GM23338 (cell line): ENCODE data around the gene ERVH48-1. TPM values are rescaled to one million over a fixed set of nuclear protein-coding genes. Genes with fewer than 3 reads are reported as not detected.

Source experiments
- ATAC-seq: fragments of 200-7000 bp; cut with Tn5 transposase; 3 replicates; pipeline ENCODE4 v1.9.1; 2020
- DNase-seq: peaks from one replicate; pipeline ENCODE4 v3.0.0-alpha.2; 2015; ENCODE audit warnings: low spot score
- H2AFZ ChIP-seq: fragments of 200-600 bp; sonication (generic); 2 replicates; pipeline ENCODE4 v1.8.0; 2016; ENCODE audit warnings: antibody characterized with exemption, mild to moderate bottlenecking, moderate library complexity
- H3F3A ChIP-seq: fragments of 200-600 bp; sonication (generic); replicated peaks from 2 replicates; pipeline ENCODE4 v1.8.0; 2017; ENCODE audit warnings: antibody characterized with exemption, mixed run types, low read depth
- H3K27ac ChIP-seq: fragments of 200-600 bp; sonication (generic); 2 replicates; pipeline ENCODE4 v1.6.1; 2016; ENCODE audit warnings: low read depth
- H3K27me3 ChIP-seq: fragments of 200-600 bp; sonication (generic); 2 replicates; pipeline ENCODE4 v1.8.0; 2016; ENCODE audit warnings: mild to moderate bottlenecking, mixed run types, moderate library complexity; ENCODE audit not compliant: insufficient read depth
- H3K36me3 ChIP-seq: fragments of 200-600 bp; sonication (generic); 2 replicates; pipeline ENCODE4 v1.8.0; 2016; ENCODE audit warnings: mild to moderate bottlenecking; ENCODE audit not compliant: insufficient read depth
- H3K4me1 ChIP-seq: fragments of 200-600 bp; sonication (generic); 2 replicates; pipeline ENCODE4 v1.8.0; 2016; ENCODE audit warnings: mild to moderate bottlenecking, moderate library complexity; ENCODE audit not compliant: insufficient read depth
- H3K4me2 ChIP-seq: fragments of 200-600 bp; sonication (generic); 2 replicates; pipeline ENCODE4 v1.7.1; 2017; ENCODE audit warnings: mixed run types
- H3K4me3 ChIP-seq: fragments of 200-600 bp; sonication (generic); 2 replicates; pipeline ENCODE4 v1.6.1; 2016; ENCODE audit warnings: mixed run types
- H3K79me2 ChIP-seq: fragments of 200-600 bp; sonication (generic); replicated peaks from 2 replicates; pipeline ENCODE4 v1.8.0; 2017; ENCODE audit warnings: mild to moderate bottlenecking; ENCODE audit not compliant: insufficient read depth
- H3K9me2 ChIP-seq: fragments of 200-600 bp; sonication (generic); 2 replicates; pipeline ENCODE4 v1.8.0; 2017; ENCODE audit not compliant: insufficient read depth
- H4K20me1 ChIP-seq: fragments of 200-600 bp; sonication (generic); replicated peaks from 2 replicates; pipeline ENCODE4 v1.8.0; 2017; ENCODE audit warnings: mild to moderate bottlenecking; ENCODE audit not compliant: insufficient read depth
- H3K27ac Mint-ChIP-seq: 2 replicates; pipeline ENCODE4 v1.8.0; 2020; ENCODE audit warnings: inconsistent platforms, mild to moderate bottlenecking, moderate library complexity, mixed read lengths
- H3K27me3 Mint-ChIP-seq: 3 replicates; pipeline ENCODE4 v1.8.0; 2022; ENCODE audit warnings: low read depth, mild to moderate bottlenecking, moderate library complexity, mixed read lengths, inconsistent platforms; ENCODE audit not compliant: insufficient read depth, poor library complexity
- H3K36me3 Mint-ChIP-seq: 3 replicates; pipeline ENCODE4 v1.8.0; 2021; ENCODE audit warnings: low read depth, mild to moderate bottlenecking, inconsistent platforms, moderate library complexity, mixed read lengths
- H3K4me1 Mint-ChIP-seq: 3 replicates; pipeline ENCODE4 v1.8.0; 2020; ENCODE audit warnings: mild to moderate bottlenecking, inconsistent platforms, mixed read lengths
- H3K4me3 Mint-ChIP-seq: 3 replicates; pipeline ENCODE4 v1.8.0; 2021; ENCODE audit warnings: moderate library complexity, mild to moderate bottlenecking, inconsistent platforms, mixed read lengths
- H3K9me3 Mint-ChIP-seq: 3 replicates; pipeline ENCODE4 v1.8.0; 2020; ENCODE audit warnings: moderate library complexity, mild to moderate bottlenecking, inconsistent platforms, mixed read lengths
- CREB1 ChIP-seq: fragments of 250-450 bp; sonication (Bioruptor Pico); IDR thresholded peaks from 2 replicates; pipeline ENCODE4 v1.5.0; 2020; ENCODE audit warnings: low read depth, mild to moderate bottlenecking, moderate library complexity
- EZH2phosphoT487 ChIP-seq: fragments of 200-600 bp; sonication (generic); IDR thresholded peaks from one replicate; pipeline ENCODE4 v1.8.1; 2018; ENCODE audit warnings: antibody characterized with exemption; ENCODE audit not compliant: unreplicated experiment
- JUNB ChIP-seq: IDR thresholded peaks from one replicate; pipeline ENCODE4 v1.6.1; 2016; ENCODE audit warnings: antibody characterized with exemption; ENCODE audit not compliant: unreplicated experiment
- NANOG ChIP-seq: IDR thresholded peaks from 2 replicates; pipeline ENCODE4 v1.6.1; 2016; ENCODE audit warnings: antibody characterized with exemption, borderline replicate concordance
- STAT1 ChIP-seq: IDR thresholded peaks from one replicate; pipeline ENCODE4 v1.6.1; 2016; ENCODE audit warnings: antibody characterized with exemption; ENCODE audit not compliant: unreplicated experiment
- polyA plus RNA-seq: library from polyadenylated mRNA; unstranded; fragments of >200 nt; fragmentation: Nextera tagmentation; extraction: Ambion mirVana; gene quantifications from 2 replicates; pipeline ENCODE4 v1.2.1, GENCODE V29; 2016
- total RNA-seq: library from RNA; depleted of rRNA; stranded (reverse); fragments of >200 nt; shearing (Covaris generic); gene quantifications from 2 replicates; pipeline ENCODE4 v1.2.3, GENCODE V29; 2014
- TF ChIP-seq, protein P1 (sequence below): fragments of 250-450 bp; sonication (Bioruptor Pico); IDR thresholded peaks from 2 replicates; pipeline ENCODE4 v1.5.0; 2020; ENCODE audit warnings: mild to moderate bottlenecking, moderate library complexity
- TF ChIP-seq, protein P2 (sequence below): IDR thresholded peaks from 2 replicates; pipeline ENCODE4 v1.6.1; 2016; ENCODE audit warnings: antibody characterized with exemption

The ERVH48-1 gene
- total and polyA plus RNA-seq, 2 experiments from 2014 or later = 31.7 to 37.0 TPM

- TF ChIP-seq CREB1 (CRISPR knock-in tag) (no peak), JUNB (no peak), EZH2phosphoT487 (no peak), STAT1 (no peak)
- TF ChIP-seq, protein P1, sequence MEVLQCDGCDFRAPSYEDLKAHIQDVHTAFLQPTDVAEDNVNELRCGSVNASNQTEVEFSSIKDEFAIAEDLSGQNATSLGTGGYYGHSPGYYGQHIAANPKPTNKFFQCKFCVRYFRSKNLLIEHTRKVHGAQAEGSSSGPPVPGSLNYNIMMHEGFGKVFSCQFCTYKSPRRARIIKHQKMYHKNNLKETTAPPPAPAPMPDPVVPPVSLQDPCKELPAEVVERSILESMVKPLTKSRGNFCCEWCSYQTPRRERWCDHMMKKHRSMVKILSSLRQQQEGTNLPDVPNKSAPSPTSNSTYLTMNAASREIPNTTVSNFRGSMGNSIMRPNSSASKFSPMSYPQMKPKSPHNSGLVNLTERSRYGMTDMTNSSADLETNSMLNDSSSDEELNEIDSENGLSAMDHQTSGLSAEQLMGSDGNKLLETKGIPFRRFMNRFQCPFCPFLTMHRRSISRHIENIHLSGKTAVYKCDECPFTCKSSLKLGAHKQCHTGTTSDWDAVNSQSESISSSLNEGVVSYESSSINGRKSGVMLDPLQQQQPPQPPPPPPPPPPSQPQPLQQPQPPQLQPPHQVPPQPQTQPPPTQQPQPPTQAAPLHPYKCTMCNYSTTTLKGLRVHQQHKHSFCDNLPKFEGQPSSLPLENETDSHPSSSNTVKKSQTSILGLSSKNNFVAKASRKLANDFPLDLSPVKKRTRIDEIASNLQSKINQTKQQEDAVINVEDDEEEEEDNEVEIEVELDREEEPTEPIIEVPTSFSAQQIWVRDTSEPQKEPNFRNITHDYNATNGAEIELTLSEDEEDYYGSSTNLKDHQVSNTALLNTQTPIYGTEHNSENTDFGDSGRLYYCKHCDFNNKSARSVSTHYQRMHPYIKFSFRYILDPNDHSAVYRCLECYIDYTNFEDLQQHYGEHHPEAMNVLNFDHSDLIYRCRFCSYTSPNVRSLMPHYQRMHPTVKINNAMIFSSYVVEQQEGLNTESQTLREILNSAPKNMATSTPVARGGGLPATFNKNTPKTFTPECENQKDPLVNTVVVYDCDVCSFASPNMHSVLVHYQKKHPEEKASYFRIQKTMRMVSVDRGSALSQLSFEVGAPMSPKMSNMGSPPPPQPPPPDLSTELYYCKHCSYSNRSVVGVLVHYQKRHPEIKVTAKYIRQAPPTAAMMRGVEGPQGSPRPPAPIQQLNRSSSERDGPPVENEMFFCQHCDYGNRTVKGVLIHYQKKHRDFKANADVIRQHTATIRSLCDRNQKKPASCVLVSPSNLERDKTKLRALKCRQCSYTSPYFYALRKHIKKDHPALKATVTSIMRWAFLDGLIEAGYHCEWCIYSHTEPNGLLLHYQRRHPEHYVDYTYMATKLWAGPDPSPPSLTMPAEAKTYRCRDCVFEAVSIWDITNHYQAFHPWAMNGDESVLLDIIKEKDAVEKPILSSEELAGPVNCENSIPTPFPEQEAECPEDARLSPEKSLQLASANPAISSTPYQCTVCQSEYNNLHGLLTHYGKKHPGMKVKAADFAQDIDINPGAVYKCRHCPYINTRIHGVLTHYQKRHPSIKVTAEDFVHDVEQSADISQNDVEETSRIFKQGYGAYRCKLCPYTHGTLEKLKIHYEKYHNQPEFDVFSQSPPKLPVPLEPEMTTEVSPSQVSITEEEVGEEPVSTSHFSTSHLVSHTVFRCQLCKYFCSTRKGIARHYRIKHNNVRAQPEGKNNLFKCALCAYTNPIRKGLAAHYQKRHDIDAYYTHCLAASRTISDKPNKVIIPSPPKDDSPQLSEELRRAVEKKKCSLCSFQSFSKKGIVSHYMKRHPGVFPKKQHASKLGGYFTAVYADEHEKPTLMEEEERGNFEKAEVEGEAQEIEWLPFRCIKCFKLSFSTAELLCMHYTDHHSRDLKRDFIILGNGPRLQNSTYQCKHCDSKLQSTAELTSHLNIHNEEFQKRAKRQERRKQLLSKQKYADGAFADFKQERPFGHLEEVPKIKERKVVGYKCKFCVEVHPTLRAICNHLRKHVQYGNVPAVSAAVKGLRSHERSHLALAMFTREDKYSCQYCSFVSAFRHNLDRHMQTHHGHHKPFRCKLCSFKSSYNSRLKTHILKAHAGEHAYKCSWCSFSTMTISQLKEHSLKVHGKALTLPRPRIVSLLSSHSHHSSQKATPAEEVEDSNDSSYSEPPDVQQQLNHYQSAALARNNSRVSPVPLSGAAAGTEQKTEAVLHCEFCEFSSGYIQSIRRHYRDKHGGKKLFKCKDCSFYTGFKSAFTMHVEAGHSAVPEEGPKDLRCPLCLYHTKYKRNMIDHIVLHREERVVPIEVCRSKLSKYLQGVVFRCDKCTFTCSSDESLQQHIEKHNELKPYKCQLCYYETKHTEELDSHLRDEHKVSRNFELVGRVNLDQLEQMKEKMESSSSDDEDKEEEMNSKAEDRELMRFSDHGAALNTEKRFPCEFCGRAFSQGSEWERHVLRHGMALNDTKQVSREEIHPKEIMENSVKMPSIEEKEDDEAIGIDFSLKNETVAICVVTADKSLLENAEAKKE (CRISPR knock-in tag) = no peak
These were observed 3.5 kb downstream of the ERVH48-1 start (continued) for GRCh38 chr21:42921927-42922326.

DNA sequence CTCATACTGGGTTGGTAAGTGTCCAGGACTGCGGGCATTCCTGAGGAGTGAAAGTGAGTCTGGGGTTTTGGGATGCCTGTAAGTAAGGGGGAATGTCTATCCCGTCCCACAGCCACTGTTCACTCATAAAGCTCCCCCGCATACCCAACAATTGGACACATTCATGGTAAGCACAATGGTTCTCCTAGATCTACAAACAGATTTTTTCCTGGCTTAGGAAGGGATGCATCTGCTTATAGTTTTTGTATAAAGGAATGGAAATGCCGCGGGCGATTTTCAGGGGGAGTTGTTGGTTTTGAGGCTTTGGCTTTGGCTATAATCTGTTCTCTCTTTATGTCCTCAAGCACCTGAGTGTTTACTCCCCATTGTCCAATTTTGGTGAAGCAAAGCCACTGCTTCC lies 7.1 kb downstream of the ERVH48-1 start:
- H3K27me3 ChIP-seq = no peaks in the 10 kb centered on the region
- H2AFZ ChIP-seq = no peak overlapping the region
- H3K36me3 Mint-ChIP-seq = peaks cover 9% of the 10 kb centered on the region
- no peak for DNase-seq
- H3K4me2 ChIP-seq = no peak overlapping the region
- peaks cover 6% of the 10 kb centered on the region for H3K4me1 Mint-ChIP-seq
- ATAC-seq = no peak
- peaks cover 5% of the 10 kb centered on the region for H3K36me3 ChIP-seq
- peaks cover 12% of the 10 kb centered on the region for H3K27me3 Mint-ChIP-seq
- no peak overlapping the region for H3K27ac ChIP-seq
- no peaks in the 10 kb centered on the region; the same call in 2 of the 3 replicates for H3K9me3 Mint-ChIP-seq
- H3K4me3 Mint-ChIP-seq = no peak overlapping the region
- 0 out of 2 replicates have a peak, but pooled peaks cover 9% of the 10 kb centered on the region for H3K4me1 ChIP-seq
- no peaks in the 10 kb centered on the region for H4K20me1 ChIP-seq
- H3K4me3 ChIP-seq = no peak overlapping the region
- H3F3A ChIP-seq = 0 out of 2 replicates have a peak, but pooled peaks cover 7% of the 10 kb centered on the region
- no peak overlapping the region for H3K27ac Mint-ChIP-seq
- no peaks in the 10 kb centered on the region for H3K9me2 ChIP-seq
- no peaks in the 10 kb centered on the region; the same call in 1 of the 2 replicates for H3K79me2 ChIP-seq
- TF ChIP-seq, protein P1 (CRISPR knock-in tag) = no peak
- TF ChIP-seq JUNB (no peak), NANOG (no peak)
- TF ChIP-seq, protein P2, sequence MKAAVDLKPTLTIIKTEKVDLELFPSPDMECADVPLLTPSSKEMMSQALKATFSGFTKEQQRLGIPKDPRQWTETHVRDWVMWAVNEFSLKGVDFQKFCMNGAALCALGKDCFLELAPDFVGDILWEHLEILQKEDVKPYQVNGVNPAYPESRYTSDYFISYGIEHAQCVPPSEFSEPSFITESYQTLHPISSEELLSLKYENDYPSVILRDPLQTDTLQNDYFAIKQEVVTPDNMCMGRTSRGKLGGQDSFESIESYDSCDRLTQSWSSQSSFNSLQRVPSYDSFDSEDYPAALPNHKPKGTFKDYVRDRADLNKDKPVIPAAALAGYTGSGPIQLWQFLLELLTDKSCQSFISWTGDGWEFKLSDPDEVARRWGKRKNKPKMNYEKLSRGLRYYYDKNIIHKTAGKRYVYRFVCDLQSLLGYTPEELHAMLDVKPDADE = no peak
